NCI-H128 (cell line): ENCODE data around the gene PRKAG1.

Experiments
- DNase-seq: peaks from one replicate; lab custom pipeline; 2025; ENCODE audit not compliant: unreplicated experiment; lab: John Stamatoyannopoulos, UW

The PRKAG1 gene

GRCh38 chr12:48986720-48987291 is 31.8 kb downstream of the PRKAG1 start:
- no peak for DNase-seq

GRCh38 chr12:48985901-48986300 is 32.7 kb downstream of the PRKAG1 start:
- DNase-seq, result no peak

GRCh38 chr12:48985475-48985897 is 33.1 kb downstream of the PRKAG1 start:
- DNase-seq, result no peak

GRCh38 chr12:48982397-48983080 is 36.0 kb downstream of the PRKAG1 start:
- DNase-seq, result no peak

GRCh38 chr12:48981757-48982157 is 36.8 kb downstream of the PRKAG1 start:
- DNase-seq, result no peak

GRCh38 chr12:48980953-48981756 is 37.4 kb downstream of the PRKAG1 start:
- no peak for DNase-seq

GRCh38 chr12:48980389-48980952 is 38.1 kb downstream of the PRKAG1 start:
- DNase-seq, result no peak

- DNase-seq, result no peak
These were observed 38.8 kb downstream of the PRKAG1 start for GRCh38 chr12:48979602-48980388.

GRCh38 chr12:48978741-48979601 is 39.6 kb downstream of the PRKAG1 start:
- no peak for DNase-seq

- DNase-seq, result no peak
These were observed 40.3 kb downstream of the PRKAG1 start, which contains the start of gene WNT1 for GRCh38 chr12:48978291-48978740. Gene WNT1 (plus strand): TSS chr12:48978322. CDS start chr12:48978651, 329 bp downstream.

GRCh38 chr12:48977290-48978281 is 41.0 kb downstream of the PRKAG1 start:
- DNase-seq, result no peak

- DNase-seq, result no peak
These were observed 44.5 kb downstream of the PRKAG1 start for GRCh38 chr12:48973941-48974673.

GRCh38 chr12:48973531-48973930 is 45.0 kb downstream of the PRKAG1 start:
- DNase-seq, result no peak

GRCh38 chr12:48972952-48973483 is 45.6 kb downstream of the PRKAG1 start:
- no peak for DNase-seq

GRCh38 chr12:48972213-48972951 is 46.2 kb downstream of the PRKAG1 start:
- no peak for DNase-seq

- DNase-seq, result no peak
These were observed 47.8 kb downstream of the PRKAG1 start for GRCh38 chr12:48970702-48971334.
